Measurements from ENCODE around the gene AP1B1.

AP1B1 gene

GRCh38 chr22:29334148-29334547, 54.2 kb downstream of the AP1B1 start:
- DNase-seq (ENCODE audit: low read depth in 1 of 2, low spot score in 1 of 2), result no peak

GRCh38 chr22:29332886-29333496, 55.4 kb downstream of the AP1B1 start:
- no peak for DNase-seq (ENCODE audit: low read depth in 1 of 2, low spot score in 1 of 2)

- DNase-seq (ENCODE audit: low read depth in 1 of 2, low spot score in 1 of 2), result no peak
These were observed 56.6 kb downstream of the AP1B1 start for GRCh38 chr22:29331658-29332300.

GRCh38 chr22:29331213-29331612, 57.2 kb downstream of the AP1B1 start:
- no peak for DNase-seq (ENCODE audit: low read depth in 1 of 2, low spot score in 1 of 2)

GRCh38 chr22:29330753-29331152, 57.6 kb downstream of the AP1B1 start:
- DNase-seq (ENCODE audit: low read depth in 1 of 2, low spot score in 1 of 2), result no peak

- DNase-seq (ENCODE audit: low read depth in 1 of 2, low spot score in 1 of 2), result no peak
These were observed 58.1 kb downstream of the AP1B1 start for GRCh38 chr22:29330291-29330690.

- no peak for DNase-seq (ENCODE audit: low read depth in 1 of 2, low spot score in 1 of 2)
These were observed 58.8 kb downstream of the AP1B1 start for GRCh38 chr22:29329581-29329980.

- DNase-seq (ENCODE audit: low read depth in 1 of 2, low spot score in 1 of 2), result no peak
These were observed 59.5 kb downstream of the AP1B1 start for GRCh38 chr22:29328566-29329500.

- no peak for DNase-seq (ENCODE audit: low read depth in 1 of 2, low spot score in 1 of 2)
These were observed 60.3 kb downstream of the AP1B1 start for GRCh38 chr22:29328055-29328454.

GRCh38 chr22:29327089-29327764, 61.1 kb downstream of the AP1B1 start:
- no peak for DNase-seq (ENCODE audit: low read depth in 1 of 2, low spot score in 1 of 2)

GRCh38 chr22:29326481-29326880, 61.9 kb downstream of the AP1B1 start:
- no peak for DNase-seq (ENCODE audit: low read depth in 1 of 2, low spot score in 1 of 2)

GRCh38 chr22:29325785-29326315, 62.5 kb downstream of the AP1B1 start:
- DNase-seq (ENCODE audit: low read depth in 1 of 2, low spot score in 1 of 2), result no peak

GRCh38 chr22:29325356-29325755, 63.0 kb downstream of the AP1B1 start:
- DNase-seq (ENCODE audit: low read depth in 1 of 2, low spot score in 1 of 2), result no peak

GRCh38 chr22:29323641-29324040, 64.7 kb downstream of the AP1B1 start:
- DNase-seq (ENCODE audit: low read depth in 1 of 2, low spot score in 1 of 2), result no peak

- DNase-seq (ENCODE audit: low read depth in 1 of 2, low spot score in 1 of 2), result no peak
These were observed 67.8 kb downstream of the AP1B1 start for GRCh38 chr22:29320546-29320945.

- no peak for DNase-seq (ENCODE audit: low read depth in 1 of 2, low spot score in 1 of 2)
These were observed 69.3 kb downstream of the AP1B1 start for GRCh38 chr22:29319072-29319471.

- DNase-seq (ENCODE audit: low read depth in 1 of 2, low spot score in 1 of 2), result no peak
These were observed 70.4 kb downstream of the AP1B1 start for GRCh38 chr22:29317827-29318454.

- no peak for DNase-seq (ENCODE audit: low read depth in 1 of 2, low spot score in 1 of 2)
These were observed 72.1 kb downstream of the AP1B1 start for GRCh38 chr22:29316141-29316828.

GRCh38 chr22:29315286-29316140, 72.9 kb downstream of the AP1B1 start, which contains the start of gene RASL10A:
Gene RASL10A (minus strand): TSS chr22:29315697. CDS start chr22:29315246, 451 bp downstream.
- DNase-seq (ENCODE audit: low read depth in 1 of 2, low spot score in 1 of 2), result no peak
